GM21529 (cell line): ENCODE results near the gene RGS6.

ENCODE experiments used
- ATAC-seq: cut with Tn5 transposase; IDR thresholded peaks from one replicate; pipeline ENCODE4 v1.9.1; 2021; ENCODE audit not compliant: unreplicated experiment

RGS6 gene

DNA sequence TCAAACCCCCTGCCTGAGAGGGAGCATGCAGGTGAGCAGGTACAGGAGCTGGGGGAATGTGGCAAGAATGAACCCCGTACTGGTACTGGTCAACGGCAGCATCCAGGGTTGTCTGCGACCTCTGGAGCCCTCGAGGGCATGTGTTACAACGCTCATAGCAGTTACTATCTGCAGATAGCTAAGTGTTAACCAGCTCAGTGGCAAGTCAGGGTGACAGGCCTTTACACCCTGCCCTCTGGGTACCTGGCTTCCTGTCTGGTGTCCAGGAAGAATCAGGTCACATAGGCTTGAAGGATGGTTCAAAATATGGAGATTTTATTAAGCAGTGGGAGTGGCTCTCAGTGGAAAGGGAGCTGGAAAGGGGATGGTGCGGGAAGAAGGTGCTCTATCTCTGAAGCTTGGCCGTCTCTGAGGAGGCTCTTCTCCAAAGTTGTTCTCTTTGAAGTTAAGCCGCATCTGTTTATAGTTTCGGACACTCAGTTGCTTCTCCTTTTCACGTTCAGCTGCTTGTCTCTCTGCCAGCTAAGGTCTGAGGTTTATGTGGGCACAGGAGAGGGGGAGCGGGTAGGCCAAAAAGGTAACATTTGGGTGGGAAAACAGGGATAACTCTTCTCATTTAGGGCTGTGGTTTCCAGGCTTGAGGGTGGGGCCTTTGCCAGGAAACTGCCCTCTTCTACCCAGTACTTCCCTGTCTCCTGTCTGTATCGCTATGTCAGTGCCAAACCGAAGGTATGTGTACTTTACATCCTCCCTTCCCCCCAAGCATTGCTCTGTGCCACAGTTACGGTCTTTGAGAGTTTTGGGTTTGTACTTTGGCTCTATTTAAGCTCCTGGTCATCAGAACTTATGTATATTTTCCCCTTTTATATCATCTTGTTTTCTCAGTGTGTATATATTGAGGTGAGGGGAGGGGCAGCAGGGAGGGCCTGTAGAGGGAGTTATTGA lies 305.8 kb downstream of the RGS6 start:
- ATAC-seq, result no peak

DNA sequence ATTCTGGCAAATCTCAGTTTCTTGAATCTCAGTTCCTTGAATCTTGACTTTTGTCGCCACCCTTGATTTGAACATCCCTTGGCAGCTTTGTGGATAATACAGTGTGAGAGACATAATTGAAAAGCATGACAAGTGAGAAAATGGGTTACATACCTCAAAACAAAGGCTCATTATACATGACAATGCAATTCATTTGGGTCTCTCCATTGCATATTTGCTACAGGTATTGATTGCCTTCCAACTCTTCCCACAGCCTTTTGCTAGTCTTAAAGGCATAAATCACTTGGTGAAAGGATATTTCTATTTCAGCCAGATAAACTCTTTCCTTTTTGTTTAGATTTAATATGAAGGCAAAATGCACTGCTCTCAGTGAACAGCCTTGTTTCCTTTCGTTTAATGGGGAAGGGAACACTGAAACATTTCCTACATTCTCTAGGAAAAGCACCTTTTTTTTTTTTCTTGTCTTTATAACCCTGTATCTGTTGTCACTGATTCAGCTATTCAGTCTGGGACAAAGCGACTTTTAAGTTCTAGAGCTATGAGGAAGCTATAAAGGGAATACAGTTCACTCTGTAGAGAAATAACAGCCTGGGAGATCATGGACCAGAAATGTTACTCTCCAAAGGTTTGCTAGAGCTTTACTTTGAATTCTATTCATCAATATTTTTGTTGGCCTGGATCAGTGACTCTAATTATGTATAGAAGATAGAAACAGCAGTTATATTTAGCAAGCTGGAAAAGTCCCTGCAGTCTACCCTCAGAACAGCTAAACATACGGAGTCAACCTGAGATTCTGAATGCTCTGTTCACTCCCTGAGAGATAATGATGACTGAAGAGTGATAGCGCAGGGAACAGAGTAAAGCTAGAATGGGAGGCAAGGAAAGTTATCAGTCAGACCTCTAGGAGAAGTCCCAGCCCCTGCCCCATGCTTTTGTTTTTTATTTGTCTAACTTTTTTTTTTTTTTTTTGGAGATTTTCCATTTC lies 311.4 kb downstream of the RGS6 start:
- ATAC-seq, result no peak

DNA sequence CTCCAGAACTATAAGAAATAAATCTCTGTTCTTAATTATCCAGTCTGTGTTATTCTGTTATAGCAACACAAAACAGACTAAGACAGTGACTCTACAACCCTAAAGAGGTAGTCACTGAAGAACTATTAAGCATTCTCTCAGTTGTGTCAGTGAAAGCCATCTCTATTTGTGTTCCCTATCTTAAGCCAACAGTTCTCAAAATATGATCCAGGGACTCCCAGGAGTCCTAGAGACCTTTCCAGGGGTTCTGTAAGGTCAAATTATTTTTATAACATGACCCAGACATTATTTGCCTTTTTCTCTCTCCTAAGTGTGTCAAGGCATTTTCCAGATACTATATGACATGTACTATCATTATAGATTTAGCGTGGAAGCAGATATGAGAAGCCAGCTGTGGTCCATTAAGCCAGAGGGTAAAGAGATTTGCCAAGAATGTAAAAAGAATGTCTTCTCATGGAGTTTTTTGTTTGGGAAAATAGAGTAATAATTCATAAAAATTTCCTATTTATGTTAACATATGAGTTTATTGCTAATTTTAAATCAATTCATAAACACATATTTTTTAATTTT lies 315.8 kb downstream of the RGS6 start:
- ATAC-seq, result no peak

DNA sequence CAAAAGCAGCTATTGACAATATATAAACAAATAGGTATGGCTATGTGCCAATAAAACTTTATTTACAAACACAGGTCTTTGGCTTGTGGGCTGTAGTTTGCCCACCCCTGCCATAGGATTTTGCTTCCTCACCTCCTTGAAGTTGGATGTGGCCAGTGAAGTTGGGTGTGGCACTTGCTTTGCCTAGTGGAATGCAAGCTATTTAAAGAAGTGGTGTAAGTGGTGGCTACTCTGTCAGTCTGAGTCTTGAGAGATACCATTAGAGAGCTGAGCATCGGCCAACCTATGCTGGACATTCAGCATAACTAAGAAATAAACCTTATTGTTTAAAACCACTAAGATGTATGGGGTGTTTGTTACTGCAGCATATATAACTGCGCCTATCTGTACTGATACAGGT lies 321.3 kb downstream of the RGS6 start:
- no peak for ATAC-seq

DNA sequence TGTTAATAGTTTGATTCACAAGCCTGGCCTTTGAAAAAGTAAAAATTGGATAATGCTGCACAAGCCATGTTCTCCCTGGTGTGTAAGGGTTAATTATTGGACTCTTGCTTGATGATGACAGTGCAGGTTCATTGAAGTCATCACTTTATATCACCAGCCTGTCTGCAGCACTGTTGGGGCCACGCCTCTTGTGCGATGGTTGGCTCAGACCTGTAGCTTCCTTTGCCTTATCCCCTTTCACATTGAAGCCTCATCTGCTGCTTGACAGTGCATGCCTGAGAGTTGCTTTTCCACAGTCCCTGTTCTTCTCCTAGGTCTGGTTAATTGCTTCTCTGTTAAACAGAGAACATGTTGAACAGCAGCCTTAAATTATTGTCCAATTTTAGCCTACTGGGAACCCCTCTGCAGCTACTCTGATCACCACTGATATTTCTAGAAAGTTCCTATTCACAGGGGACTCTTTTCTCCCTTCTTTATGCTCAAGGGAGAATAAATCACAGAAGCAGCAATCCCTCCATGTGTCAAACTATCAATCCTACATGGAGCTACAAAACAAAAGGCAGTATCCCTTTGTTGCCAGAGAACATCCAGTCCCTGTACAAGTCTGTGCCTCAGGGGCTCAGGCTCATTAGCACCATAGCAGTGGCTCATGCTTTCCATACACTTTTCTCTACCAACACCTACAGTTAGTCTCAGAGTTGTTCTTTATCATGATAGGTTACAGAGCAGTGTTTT lies 322.1 kb downstream of the RGS6 start:
- no peak for ATAC-seq

DNA sequence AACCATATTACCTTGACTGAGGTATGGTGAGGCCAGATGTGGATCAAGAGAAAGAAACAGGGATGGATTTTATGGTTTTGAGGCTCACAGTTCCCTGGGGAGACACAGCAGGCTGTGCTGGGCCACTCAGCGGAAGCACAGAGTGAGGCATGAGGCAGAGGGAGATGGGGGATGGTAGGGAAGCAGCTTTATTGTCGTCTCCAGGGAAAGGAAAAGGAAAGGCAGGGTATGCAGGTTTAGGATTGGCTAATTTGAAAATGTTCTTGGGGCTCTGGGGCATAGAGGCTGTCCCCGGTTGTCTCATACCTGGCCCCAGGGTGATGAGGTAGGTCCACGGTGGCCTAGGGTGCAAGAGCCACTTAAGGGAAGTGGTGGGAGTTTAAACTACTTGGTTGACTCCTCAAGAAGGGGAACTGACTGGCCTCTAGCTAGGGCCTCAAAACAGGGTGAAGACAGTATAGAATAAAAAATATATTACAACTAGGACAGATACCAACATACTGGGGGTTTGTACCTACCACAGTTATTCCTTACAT lies 322.8 kb downstream of the RGS6 start:
- no peak for ATAC-seq

DNA sequence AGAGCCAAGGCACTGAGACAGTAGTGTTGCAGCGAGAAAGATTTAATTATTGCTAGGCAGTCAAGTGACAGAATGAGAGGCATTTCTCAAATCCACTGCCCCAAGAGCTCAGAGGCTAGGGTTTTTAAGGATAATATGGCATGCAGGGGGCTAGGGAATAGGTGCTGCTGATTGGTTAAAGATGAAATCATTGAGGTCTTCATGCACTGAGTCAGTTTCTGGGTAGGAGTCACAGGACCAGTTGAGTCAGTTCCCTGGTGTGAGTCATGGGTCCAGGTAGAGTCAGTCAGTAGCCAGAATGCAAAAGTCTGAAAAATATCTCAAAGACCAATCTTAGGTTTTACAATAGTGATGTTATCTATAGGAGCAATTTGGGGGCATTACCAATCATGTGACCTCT lies 323.8 kb downstream of the RGS6 start:
- ATAC-seq, result no peak

DNA sequence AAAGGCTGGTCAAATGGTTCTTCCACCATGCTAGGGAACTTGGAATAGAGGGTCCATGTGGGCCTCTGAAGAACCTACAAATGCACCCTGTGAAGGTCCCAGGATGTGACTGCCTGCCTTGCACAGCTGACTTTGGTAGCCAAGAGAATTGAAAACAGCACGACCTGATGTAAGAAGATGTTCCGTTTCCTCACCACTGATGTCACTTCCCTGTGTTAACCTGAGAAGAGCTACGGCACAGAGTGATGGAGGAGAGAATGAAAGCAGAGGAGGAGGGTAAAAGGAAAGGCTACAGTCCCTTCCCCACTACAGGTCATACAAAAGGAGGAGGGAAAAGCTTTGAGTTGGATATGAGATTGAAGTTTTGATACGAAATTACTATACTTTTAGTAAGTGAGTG lies 328.8 kb downstream of the RGS6 start:
- ATAC-seq, result no peak

DNA sequence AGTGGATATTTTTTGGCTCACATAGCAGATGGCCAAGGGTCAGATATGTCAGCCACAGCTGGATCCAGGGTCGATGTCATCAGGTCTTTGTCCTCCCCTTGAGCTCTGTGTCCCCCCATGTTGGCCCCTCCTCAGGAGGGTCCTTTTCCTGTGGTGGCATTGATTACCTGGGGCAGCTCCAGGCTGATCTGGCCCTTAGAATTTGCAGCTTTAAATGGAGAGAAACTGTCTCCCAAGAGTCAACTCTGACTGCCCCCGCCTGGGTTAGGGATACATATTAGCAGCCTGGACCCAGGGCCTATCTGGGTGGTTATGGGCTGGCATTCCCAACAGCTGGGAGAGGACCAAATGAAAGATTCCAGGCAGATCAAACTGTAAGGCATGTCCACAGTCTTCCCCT lies 330.5 kb downstream of the RGS6 start:
- ATAC-seq, result no peak

DNA sequence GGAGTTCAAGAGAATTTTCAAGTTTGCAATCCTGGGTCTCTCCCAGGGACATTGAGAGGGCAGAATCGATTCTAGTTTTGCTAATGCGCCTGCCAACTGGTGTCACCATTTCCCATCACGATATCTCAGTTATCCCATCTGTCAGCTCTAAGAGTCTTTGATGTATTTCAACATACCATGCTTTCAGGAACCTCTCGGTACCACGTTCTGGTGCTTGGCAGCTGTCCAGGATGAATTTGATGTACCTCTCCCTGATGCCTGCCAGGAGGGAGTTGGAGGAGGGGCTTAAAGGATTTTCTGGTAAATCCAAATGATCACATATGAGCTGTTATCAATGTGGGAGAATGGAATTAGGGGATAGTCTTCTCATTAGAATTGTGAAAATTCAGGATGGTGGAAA lies 332.5 kb downstream of the RGS6 start:
- no peak for ATAC-seq

DNA sequence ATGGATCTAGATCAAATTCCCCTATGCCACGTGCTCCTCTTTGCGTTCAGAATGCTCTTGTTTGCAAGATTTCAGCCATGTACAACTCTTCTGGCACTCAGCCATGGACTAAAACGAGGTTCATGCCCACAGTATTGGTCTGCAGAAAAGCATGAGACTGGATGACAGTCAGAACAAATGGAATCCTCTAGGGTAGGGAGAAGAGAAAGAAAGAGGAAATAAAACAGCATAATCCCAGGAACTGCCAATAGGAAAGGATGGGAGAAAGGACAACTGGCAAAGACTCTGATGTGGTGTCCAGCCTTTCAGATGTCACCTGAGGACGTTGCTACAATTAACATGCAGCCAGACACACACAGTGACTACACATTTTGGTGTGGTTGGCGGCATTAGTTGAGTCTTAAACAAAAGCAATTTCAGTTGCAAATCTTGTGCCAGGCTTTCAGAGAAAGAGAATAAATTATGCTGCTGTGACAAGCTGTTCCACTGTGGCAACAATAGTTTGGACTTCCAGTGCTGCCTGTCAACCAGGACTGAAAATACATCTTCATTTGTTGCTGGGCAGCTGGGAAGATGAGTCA lies 338.0 kb downstream of the RGS6 start:
- ATAC-seq, result no peak

DNA sequence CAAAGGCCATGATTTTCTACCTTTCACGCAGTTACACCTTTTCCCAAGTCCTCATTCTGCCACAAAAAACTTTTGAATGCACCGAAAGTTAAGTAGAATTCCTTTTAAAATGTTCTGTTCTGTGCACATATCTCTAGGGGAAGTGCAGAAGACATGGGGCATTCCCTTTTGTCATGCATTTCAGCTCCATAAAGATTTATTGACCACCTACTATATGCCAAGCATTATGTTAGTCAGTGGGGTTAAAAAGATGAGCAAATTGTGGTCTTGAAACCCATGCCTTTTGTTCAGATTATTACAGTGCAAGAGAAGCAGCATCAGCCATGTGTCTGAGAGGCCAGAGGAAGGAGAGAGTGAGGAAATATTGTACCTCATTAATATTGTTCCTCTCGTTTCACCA lies 338.5 kb downstream of the RGS6 start:
- ATAC-seq, result no peak

DNA sequence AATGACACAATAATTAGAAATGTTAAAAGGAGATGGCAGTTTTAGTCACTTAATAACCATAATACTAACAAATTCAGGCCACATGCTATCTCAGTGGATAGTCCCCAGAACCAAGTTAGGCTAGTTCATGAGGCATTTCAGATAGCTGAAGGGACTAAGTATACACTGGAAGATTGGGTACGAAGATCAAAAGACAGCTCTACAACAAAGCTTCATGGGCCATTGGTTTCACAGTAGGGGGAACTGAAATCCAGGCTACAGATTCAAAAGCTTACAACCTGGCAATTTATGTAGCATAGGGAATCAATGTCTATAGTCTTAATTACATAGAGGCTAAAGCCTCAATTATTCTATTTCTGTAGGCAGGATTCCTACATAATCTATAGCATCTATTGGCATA lies 343.0 kb downstream of the RGS6 start:
- ATAC-seq, result no peak

DNA sequence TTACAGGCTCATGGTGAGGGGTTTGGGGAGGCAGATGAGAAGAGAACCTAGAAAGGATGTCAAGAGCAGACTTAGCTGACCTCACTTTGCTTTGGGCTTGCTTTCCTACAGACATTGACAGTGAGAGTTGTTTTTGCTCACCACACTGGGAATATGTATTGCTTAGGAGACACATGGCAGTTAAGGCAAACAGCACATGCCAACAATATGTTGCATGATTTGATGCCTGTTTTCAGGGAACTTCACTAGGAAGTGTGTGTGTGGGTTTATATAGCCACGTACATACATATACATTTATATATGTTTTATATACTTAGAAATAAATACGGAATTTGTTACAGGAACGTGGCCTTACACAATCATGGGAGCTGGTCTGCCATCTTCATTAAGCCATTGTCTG lies 346.1 kb downstream of the RGS6 start:
- no peak for ATAC-seq

DNA sequence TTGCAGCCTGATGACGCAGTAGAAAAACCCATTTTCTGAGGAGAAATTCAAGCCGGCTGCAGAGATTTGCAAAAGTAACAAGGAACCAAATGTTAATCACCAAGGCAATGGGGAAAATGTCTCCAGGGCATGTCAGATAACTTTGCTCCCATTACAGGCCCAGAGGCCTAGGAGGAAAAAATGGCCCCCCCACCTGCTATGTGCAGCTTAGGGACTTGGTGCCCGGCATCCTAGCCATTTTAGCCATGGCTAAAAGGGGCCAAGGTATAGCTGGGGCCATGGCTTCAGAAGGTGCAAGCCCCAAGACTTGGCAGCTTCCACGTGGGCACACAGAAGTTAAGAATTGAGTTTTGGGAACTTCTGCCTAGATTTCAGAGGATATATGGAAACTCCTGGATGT lies 351.9 kb downstream of the RGS6 start:
- no peak for ATAC-seq

DNA sequence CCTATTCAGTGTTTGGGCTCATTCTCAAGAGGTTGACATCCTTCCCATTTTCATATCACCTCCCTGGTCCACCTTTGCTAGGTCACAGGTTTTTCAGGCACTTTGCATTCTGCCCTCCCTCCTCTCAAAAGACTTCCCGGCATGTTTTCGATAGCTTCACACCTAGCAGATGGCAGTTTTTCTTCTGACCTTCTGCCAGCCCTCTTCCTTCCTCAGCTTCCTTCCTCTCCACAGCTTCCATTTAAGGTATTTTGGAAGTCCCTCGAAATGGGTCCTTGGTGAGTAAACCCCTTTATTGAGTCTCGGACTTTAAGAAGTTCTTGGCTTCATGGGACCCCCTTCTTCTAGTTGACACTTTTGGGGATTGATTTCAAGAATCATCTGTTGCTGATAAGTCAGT lies 358.0 kb downstream of the RGS6 start:
- no peak for ATAC-seq

DNA sequence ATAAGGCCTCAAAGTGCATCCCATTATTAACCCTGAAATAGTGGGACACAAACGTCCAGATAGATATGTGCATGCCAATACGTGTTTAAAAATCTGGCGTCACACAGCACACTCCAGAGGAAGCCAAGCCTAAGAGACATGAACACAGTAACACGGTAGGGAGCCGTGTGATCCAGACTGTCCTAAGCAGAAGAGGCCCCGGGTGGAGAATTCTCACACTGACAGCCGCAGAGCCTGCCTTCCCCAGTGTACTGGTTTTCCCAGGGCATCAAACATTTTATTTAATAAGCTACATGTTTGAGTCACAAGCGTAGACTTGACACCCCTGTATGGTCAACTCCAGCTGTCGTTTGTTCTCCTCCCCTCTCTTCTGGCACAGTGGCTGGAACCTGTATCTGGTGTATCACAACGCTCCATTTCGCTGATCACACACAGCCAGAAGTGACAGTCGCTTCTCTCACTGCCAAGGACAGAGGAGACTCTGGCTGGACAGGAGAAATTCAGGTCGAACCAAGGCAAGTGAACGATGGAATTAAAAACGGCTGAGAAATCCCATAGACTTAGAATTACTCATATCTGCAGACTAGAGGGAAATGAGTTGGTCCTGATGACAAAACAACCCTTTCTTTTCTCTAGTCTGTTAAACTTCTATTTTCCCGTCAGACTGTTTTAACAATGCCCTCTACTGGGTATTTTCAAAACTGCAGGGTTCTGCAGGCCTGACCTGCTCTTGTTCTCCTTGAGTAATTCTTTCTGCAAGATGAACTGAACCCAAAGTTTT lies 359.9 kb downstream of the RGS6 start:
- no peak for ATAC-seq

DNA sequence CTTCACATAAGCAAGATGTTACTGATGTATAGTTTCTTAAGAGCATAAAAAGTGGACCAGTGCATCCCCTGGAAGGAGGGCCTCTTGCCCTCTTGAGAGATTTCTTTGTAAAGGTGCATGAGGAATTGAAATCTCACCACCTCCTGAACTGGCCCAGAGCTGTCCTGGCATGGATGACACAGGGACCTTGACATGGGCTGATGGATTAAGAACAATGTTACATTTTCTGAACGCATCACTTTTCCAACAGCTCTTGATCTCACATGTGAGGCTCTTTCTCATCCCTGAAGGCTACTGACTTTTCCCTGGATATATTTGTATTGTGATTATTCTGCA lies 360.4 kb downstream of the RGS6 start:
- no peak for ATAC-seq

DNA sequence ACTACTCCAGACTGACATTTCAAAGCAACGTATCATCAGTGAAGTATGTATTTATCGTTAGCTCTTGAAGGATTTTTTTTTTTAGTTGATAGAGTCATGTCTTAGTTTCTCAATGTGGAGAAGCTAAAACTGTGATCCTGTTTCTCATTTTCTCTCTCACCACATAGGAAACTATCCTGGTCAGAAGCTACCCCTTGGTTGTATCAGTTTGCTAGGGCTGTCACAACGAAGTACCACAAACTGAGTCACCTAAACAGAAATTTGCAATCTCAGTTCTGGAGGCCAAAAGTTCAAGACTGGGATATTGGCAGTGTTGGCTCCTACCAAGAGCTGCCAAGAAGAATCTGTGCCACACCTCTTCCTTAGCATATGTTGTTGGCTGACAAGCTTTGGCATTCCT lies 369.1 kb downstream of the RGS6 start:
- ATAC-seq, result no peak

DNA sequence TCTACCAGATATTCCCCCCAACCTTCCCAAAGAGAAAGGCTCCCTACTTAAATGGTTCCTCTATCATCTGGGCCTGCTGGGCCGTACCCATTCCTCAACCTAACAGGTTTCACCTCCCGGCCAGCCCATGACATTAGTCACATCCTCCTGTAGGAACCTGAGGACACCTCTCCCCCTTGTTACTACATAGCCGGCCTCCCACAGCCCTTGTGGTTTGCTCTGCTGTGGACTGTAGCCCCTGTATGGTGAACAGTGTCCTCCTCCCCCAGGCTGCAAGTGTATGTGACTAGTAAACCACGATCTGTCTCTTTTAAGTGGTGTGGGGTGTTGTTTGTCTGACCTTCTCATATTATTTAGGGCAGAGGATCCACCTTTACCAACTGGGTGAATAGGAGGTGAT lies 371.7 kb downstream of the RGS6 start:
- no peak for ATAC-seq
